Left forelimb (tissue), 1 donor: ENCODE data around the gene HAO1.
"Not testable (repeated sequence)": the region's sequence is repeated elsewhere in the genome, so short reads cannot be mapped to it uniquely, and the experiment has no call there.

Experiments
- DNase-seq: peaks from one replicate; pipeline ENCODE4 v3.0.0-alpha.2; 2018; ENCODE audit warnings: low spot score

Gene HAO1

GRCh38 chr20:7855545-7855944, 84.7 kb downstream of the HAO1 start:
- no peak for DNase-seq

GRCh38 chr20:7853493-7853892, 86.8 kb downstream of the HAO1 start:
- DNase-seq, result no peak

GRCh38 chr20:7850775-7851490, 89.3 kb downstream of the HAO1 start:
- DNase-seq, result no peak

GRCh38 chr20:7849675-7850074, 90.6 kb downstream of the HAO1 start:
- DNase-seq, result no peak

- no peak for DNase-seq
Measured at GRCh38 chr20:7848351-7848750, 91.9 kb downstream of the HAO1 start.

GRCh38 chr20:7843613-7844012, 96.6 kb downstream of the HAO1 start:
- DNase-seq, result no peak

GRCh38 chr20:7841971-7842310, 98.3 kb downstream of the HAO1 start:
- DNase-seq, result no peak

- no peak for DNase-seq
Measured at GRCh38 chr20:7841291-7841970, 98.8 kb downstream of the HAO1 start.

GRCh38 chr20:7836076-7836475, 104.2 kb downstream of the HAO1 start:
- no peak for DNase-seq

GRCh38 chr20:7834441-7834840, 105.8 kb downstream of the HAO1 start:
- not testable (repeated sequence) for DNase-seq
